Stomach (tissue), 9 donors: Measurements from ENCODE around the gene SLC5A2. TPM values are rescaled to one million over a fixed set of nuclear protein-coding genes. Genes with fewer than 3 reads are reported as not detected.

Experiments used
- DNase-seq, 2 donors: peaks; one replicate each; pipeline versions ENCODE4 v3.0.0 to v3.0.0-alpha.2; 2013 to 2019
- H3K27ac ChIP-seq, 5 donors: fragments of 200-600 bp in 4 of 5; sonication (generic) in 4 of 5; one replicate each; pipeline ENCODE4 v1.5.1; 2013 to 2019; ENCODE audit warnings: mild to moderate bottlenecking in 1 of 5, moderate library complexity in 1 of 5
- H3K27me3 ChIP-seq, 3 donors: fragments of 200-600 bp; sonication (generic); one replicate each; pipeline ENCODE4 v1.5.1; 2017 to 2019; ENCODE audit warnings: mixed run types in 1 of 3
- H3K36me3 ChIP-seq, 4 donors: fragments of 200-600 bp; sonication (generic); 1 replicate in 3 of 4; 2 replicates in 1 of 4; pipeline ENCODE4 v1.5.1; 2016 to 2019
- H3K4me1 ChIP-seq, 4 donors: fragments of 200-600 bp; sonication (generic); one replicate each; pipeline ENCODE4 v1.5.1; 2016 to 2019
- H3K4me3 ChIP-seq, 4 donors: fragments of 200-600 bp; sonication (generic) in 3 of 4; one replicate each; pipeline ENCODE4 v1.5.1; 2016 to 2019; ENCODE audit warnings: mild to moderate bottlenecking in 1 of 4
- H3K9me3 ChIP-seq, 4 donors: fragments of 200-600 bp; sonication (generic); one replicate each; pipeline ENCODE4 v1.5.1; 2016 to 2019
- EP300 ChIP-seq: sonication (generic); formaldehyde crosslinking; IDR thresholded peaks from one replicate; pipeline ENCODE4 v1.6.1; 2017; ENCODE audit warnings: antibody characterized with exemption
- POLR2A ChIP-seq, 4 donors: fragments of 450-650 bp; IDR thresholded peaks; one replicate each; pipeline ENCODE4 v1.6.1; 2016; ENCODE audit warnings: antibody characterized with exemption in 4 of 4, control low read depth in 2 of 4, mild to moderate bottlenecking in 1 of 4, moderate library complexity in 1 of 4
- POLR2AphosphoS5 ChIP-seq, 3 donors: sonication (generic); formaldehyde crosslinking; IDR thresholded peaks; one replicate each; pipeline ENCODE4 v1.6.1; 2016; ENCODE audit warnings: antibody characterized with exemption in 3 of 3
- WGBS, 5 donors: extraction: QIAGEN DNeasy Blood & Tissue Kit in 3 of 5; methylation state at CpG; one replicate each; pipeline versions ENCODE4 v1.1.5 to v1.1.7; 2013 to 2018; 5-methylcytosine and 5-hydroxymethylcytosine counted together
- intact Hi-C: fragments of 100-400 bp; cut with DNase I; formaldehyde crosslinking; loops from one replicate; pipeline ENCODE4 v1.15.1; 2023; ENCODE audit warnings: low total_unique reads
- polyA plus RNA-seq, 3 donors: library from polyadenylated mRNA; stranded (reverse); fragments of 200-250 nt; gene quantifications; one replicate each; pipeline ENCODE4 v1.2.3, GENCODE V29; 2013
- total RNA-seq, 5 donors: library from RNA; depleted of rRNA; stranded (reverse); fragments of >200 nt; gene quantifications; one replicate each; pipeline versions ENCODE4 v1.1.0 to v1.2.3, GENCODE V29; 2014 to 2016
- TF ChIP-seq, protein P1 (sequence below), 7 experiments: fragments of 450-650 bp in 4 of 7; fragments of 200-600 bp in 3 of 7; sonication (generic) in 3 of 7; IDR thresholded peaks; one replicate each; pipeline ENCODE4 v1.5.1; 2016 to 2019; ENCODE audit warnings: antibody characterized with exemption in 7 of 7, control low read depth in 2 of 7, mild to moderate bottlenecking in 1 of 7
- donor health status: healthy with polysubstance abuse.
- donor health status: Bipolar disorder and iron deficiency.
- donor health status: healthy.

The SLC5A2 gene
- total and polyA plus RNA-seq, 8 donors = 0.62 to 1.8 (median 0.76) TPM; not detected in 5

DNA sequence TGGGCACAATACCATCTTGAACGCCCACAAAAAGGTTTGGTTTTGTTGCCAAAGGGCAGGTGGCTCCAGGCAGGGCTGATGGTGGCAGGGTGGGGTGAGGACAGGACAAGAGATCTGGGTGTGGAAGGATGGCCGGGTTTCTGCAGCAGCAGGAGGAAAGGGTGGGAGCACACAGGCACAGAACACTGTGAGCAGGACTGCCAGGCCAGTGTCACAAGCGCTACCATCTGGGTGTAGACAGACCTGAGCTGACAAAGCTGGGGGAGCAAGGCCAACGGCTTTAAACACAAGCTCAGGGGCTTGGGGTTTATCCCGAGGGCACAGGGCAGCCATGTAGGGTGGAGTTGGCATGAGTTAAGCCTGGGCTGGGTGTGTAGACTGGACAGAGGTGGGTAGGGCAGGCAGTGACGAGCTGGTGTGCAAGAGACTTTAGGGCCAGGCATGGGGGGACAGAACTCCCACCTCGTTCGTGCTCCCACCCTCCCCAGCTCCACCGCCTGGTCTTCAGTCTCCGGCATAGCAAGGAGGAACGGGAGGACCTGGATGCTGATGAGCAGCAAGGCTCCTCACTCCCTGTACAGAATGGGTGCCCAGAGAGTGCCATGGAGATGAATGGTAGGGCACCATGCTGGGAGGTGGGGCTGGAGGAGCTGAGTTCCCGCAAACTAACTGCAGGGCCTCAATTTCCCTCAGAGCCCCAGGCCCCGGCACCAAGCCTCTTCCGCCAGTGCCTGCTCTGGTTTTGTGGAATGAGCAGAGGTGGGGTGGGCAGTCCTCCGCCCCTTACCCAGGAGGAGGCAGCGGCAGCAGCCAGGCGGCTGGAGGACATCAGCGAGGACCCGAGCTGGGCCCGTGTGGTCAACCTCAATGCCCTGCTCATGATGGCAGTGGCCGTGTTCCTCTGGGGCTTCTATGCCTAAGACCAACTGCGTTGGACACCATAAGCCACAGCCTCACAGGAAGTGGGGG is 7.0 kb downstream of the SLC5A2 start:
- Histone ChIP-seq H3K27me3 (peaks cover 0 to 38% (median 0%) of the 10 kb centered on the region in 3 donors), H3K36me3 (peaks cover 10 to 53% (median 48%) of the 10 kb centered on the region in 4 donors), H3K27ac (no peak overlapping the region), H3K4me3 (no peak overlapping the region), H3K9me3 (no peaks in the 10 kb centered on the region), H3K4me1 (peaks cover 22 to 29% (median 26%) of the 10 kb centered on the region in 4 donors)
- 81 to 87% (median 85%) methylated on average over 7 to 22 of the region's 22 CpGs for WGBS, 5 donors
- intact Hi-C loops = no loop called here
- no peak for DNase-seq
- no peak for TF ChIP-seq POLR2A (IDR thresholded peaks at IDR 0.05)
- TF ChIP-seq EP300 = no peak
- no peak for TF ChIP-seq POLR2AphosphoS5 (IDR thresholded peaks at IDR 0.05)
- TF ChIP-seq, protein P1, sequence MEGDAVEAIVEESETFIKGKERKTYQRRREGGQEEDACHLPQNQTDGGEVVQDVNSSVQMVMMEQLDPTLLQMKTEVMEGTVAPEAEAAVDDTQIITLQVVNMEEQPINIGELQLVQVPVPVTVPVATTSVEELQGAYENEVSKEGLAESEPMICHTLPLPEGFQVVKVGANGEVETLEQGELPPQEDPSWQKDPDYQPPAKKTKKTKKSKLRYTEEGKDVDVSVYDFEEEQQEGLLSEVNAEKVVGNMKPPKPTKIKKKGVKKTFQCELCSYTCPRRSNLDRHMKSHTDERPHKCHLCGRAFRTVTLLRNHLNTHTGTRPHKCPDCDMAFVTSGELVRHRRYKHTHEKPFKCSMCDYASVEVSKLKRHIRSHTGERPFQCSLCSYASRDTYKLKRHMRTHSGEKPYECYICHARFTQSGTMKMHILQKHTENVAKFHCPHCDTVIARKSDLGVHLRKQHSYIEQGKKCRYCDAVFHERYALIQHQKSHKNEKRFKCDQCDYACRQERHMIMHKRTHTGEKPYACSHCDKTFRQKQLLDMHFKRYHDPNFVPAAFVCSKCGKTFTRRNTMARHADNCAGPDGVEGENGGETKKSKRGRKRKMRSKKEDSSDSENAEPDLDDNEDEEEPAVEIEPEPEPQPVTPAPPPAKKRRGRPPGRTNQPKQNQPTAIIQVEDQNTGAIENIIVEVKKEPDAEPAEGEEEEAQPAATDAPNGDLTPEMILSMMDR (IDR thresholded peaks at IDR 0.05) = no peak

DNA sequence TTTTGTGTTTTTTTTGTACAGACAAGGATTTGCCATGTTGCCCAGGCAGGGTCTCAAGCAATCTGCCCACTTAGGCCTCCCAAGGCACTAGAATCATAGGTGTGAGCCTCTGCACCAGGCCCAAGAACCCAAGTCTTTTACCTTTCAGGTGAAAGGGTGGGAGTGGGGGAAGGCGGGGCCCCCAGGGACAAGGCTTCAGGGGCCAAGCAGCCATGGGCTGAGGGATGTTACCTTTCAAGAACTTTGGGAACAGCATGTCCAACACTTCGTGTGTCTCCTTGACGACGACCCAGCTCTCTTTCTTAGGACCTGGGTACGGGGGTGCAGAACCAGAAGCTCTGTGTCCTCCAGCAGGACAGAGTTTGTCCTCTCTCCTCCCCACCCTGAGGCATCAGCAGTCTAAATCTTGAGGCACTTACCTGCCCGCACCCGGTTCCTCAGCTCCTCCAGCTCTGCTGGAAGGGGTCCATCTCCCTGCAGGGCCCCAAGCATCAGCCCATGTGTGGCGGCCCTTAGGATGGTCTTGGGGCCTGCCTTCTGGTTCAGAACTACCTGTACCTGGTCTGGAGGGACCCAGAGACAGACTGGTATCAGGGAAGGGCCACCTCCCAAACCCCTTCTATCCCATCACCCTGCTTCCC is 9.0 kb downstream of the SLC5A2 start:
- intact Hi-C loops = no loop called here
- H3K27ac ChIP-seq = no peak overlapping the region
- no peak for TF ChIP-seq POLR2AphosphoS5 (IDR thresholded peaks at IDR 0.05)
- TF ChIP-seq EP300 = no peak
- TF ChIP-seq POLR2A (IDR thresholded peaks at IDR 0.05) = no peak
- TF ChIP-seq, protein P1 (IDR thresholded peaks at IDR 0.05) = no peak
- 95 to 96% (median 95%) methylated on average over 7 to 8 of the region's 8 CpGs for WGBS, 5 donors
- DNase-seq = no peak
- H3K27me3 ChIP-seq = peaks cover 0 to 18% (median 0%) of the 10 kb centered on the region in 3 donors
- peaks cover 27 to 73% (median 68%) of the 10 kb centered on the region in 4 donors for H3K36me3 ChIP-seq
- H3K9me3 ChIP-seq = no peaks in the 10 kb centered on the region
- H3K4me1 ChIP-seq = peaks cover 19 to 24% (median 22%) of the 10 kb centered on the region in 4 donors
- no peak overlapping the region for H3K4me3 ChIP-seq

DNA sequence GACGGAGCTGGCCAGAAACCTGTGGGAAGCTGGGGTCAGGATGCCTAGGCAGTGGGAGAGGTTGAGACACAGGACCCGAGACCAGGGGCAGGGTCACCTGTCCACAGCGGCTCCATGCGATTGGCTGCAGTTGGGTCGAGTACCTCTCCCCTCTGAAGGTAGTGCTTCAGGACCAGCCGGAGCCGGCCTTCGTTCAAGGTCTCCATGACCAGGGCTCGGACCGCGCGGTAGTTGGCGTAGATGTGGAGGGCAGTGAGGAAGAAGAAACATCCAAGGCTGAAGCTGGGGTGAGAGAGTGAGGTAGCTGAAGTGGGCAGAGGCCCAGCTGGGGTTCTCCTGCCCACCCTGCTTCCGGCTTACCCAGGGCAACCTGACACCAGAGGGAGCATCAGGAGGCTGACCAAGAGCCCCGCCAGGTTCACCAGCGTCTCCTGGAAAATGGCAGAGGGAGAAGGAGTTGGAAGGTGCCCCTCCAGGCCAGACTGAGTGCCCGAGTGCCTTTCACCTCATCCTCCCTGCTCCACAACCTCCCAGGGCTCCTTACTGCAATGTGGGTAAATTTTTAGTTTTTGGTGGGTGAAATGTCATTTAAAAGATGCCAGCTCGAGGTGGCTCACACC is 10.7 kb downstream of the SLC5A2 start:
- no peak overlapping the region for H3K4me3 ChIP-seq
- H3K27me3 ChIP-seq = peaks cover 0 to 2% (median 0%) of the 10 kb centered on the region in 3 donors
- H3K36me3 ChIP-seq = peaks cover 32 to 90% (median 85%) of the 10 kb centered on the region in 4 donors
- intact Hi-C loops = no loop called here
- H3K4me1 ChIP-seq = peaks cover 2 to 7% (median 5%) of the 10 kb centered on the region in 4 donors
- no peak for DNase-seq
- 92 to 95% (median 94%) methylated on average over 14 to 18 of the region's 18 CpGs for WGBS, 5 donors
- H3K27ac ChIP-seq = no peak overlapping the region
- no peaks in the 10 kb centered on the region for H3K9me3 ChIP-seq
- TF ChIP-seq EP300 (no peak), POLR2AphosphoS5 (IDR thresholded peaks at IDR 0.05) (no peak), POLR2A (IDR thresholded peaks at IDR 0.05) (no peak)
- TF ChIP-seq, protein P1 (IDR thresholded peaks at IDR 0.05) = no peak

DNA sequence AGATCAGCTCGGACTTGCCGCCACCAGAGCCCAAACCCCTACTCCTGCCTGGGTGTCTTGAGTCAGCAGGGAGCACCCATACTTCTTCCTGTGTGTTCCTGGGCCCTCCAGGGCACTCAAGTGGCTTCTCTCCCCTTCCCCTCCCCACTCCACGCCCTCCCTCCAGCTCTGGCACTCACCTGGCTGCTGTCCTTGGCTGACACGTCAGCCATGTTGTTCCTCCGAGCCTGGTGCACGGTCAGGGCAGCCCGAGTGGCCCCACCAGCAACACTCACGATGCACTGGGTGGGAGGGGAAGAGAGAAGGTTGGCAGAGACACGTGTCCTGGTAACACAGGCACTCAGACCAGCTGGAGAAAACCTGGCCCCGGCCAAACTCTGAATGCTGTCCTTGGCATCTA is 13.7 kb downstream of the SLC5A2 start:
- intact Hi-C loops = no loop called here
- WGBS, 5 donors = 84 to 89% (median 87%) methylated on average over 8 to 10 of the region's 10 CpGs
- Histone ChIP-seq H3K27me3 (no peaks in the 10 kb centered on the region), H3K4me1 (peaks cover 0 to 7% (median 0%) of the 10 kb centered on the region in 4 donors), H3K27ac (no peak overlapping the region), H3K9me3 (no peaks in the 10 kb centered on the region), H3K36me3 (peaks cover 44 to 92% (median 90%) of the 10 kb centered on the region in 4 donors), H3K4me3 (no peak overlapping the region)
- no peak for TF ChIP-seq EP300
- no peak for TF ChIP-seq POLR2AphosphoS5 (IDR thresholded peaks at IDR 0.05)
- no peak for TF ChIP-seq POLR2A (IDR thresholded peaks at IDR 0.05)
- TF ChIP-seq, protein P1 (IDR thresholded peaks at IDR 0.05) = no peak
- no peak for DNase-seq
